Glomerular visceral epithelial cell (primary cell): Measurements from ENCODE around the gene ASPM.
A peak's percentile ranks its signal among the peaks of the same experiment; 100 is the strongest.

ENCODE experiments used
- DNase-seq: peaks from one replicate; pipeline ENCODE4 v3.0.0-alpha.2; 2016; ENCODE audit errors: extremely low spot score

Gene ASPM

GRCh38 chr1:197146101-197147095 lies at the start of gene ASPM:
ASPM (minus strand) TSS chr1:197146669; CDS start chr1:197146437, 232 bp downstream.
- peak; percentile 95 for DNase-seq

- DNase-seq, result no peak
Observed at GRCh38 chr1:197195100-197195499, 48.6 kb upstream of the ASPM start.

- DNase-seq, result no peak
Observed at GRCh38 chr1:197184190-197184589, 37.7 kb upstream of the ASPM start.

- no peak for DNase-seq
Observed at GRCh38 chr1:197183195-197183748, 36.8 kb upstream of the ASPM start.

GRCh38 chr1:197182716-197183115 lies 36.2 kb upstream of the ASPM start:
- no peak for DNase-seq

- no peak for DNase-seq
Observed at GRCh38 chr1:197181982-197182381, 35.5 kb upstream of the ASPM start.

- peak; percentile 57 for DNase-seq
Observed at GRCh38 chr1:197180252-197180878, 33.9 kb upstream of the ASPM start.

- DNase-seq, result peak; percentile 19
Observed at GRCh38 chr1:197178998-197179397, 32.5 kb upstream of the ASPM start.

- DNase-seq, result no peak
Observed at GRCh38 chr1:197174818-197175217, 28.3 kb upstream of the ASPM start.

- no peak for DNase-seq
Observed at GRCh38 chr1:197173571-197174507, 27.4 kb upstream of the ASPM start.

GRCh38 chr1:197171531-197171930 lies 25.1 kb upstream of the ASPM start:
- no peak for DNase-seq

GRCh38 chr1:197170538-197170937 lies 24.1 kb upstream of the ASPM start:
- no peak for DNase-seq

- no peak for DNase-seq
Observed at GRCh38 chr1:197159461-197159860, 13.0 kb upstream of the ASPM start.

- no peak for DNase-seq
Observed at GRCh38 chr1:197156692-197157091, 10.2 kb upstream of the ASPM start.

GRCh38 chr1:197152662-197153061 lies 6.2 kb upstream of the ASPM start:
- DNase-seq, result no peak

GRCh38 chr1:197151185-197151584 lies 4.7 kb upstream of the ASPM start:
- no peak for DNase-seq

GRCh38 chr1:197150336-197151005 lies 4.0 kb upstream of the ASPM start:
- no peak for DNase-seq

GRCh38 chr1:197149340-197149739 lies 2.9 kb upstream of the ASPM start:
- DNase-seq, result no peak

- DNase-seq, result no peak
Observed at GRCh38 chr1:197145446-197146024, 934 bp downstream of the ASPM start.

GRCh38 chr1:197144570-197145325 lies 1.7 kb downstream of the ASPM start:
- peak; percentile 44 for DNase-seq
